ENCODE measurements around the gene NANOG.
"Not testable (repeated sequence)": the region's sequence is repeated elsewhere in the genome, so short reads cannot be mapped to it uniquely, and the experiment has no call there.

The NANOG gene

GRCh38 chr12:7788884-7789528 lies at the start of gene NANOG:
TSS of gene NANOG (plus strand) at chr12:7789402. CDS start at chr12:7789615, 213 bp downstream.
- not testable (repeated sequence) for DNase-seq (ENCODE audit: low read depth)

- DNase-seq (ENCODE audit: low read depth), result no peak
These were observed 42.0 kb upstream of the NANOG start, which contains the start of gene CLEC4C for GRCh38 chr12:7747246-7747645. TSS of gene CLEC4C (minus strand) at chr12:7747375. CDS start at chr12:7747348, 27 bp downstream.

- DNase-seq (ENCODE audit: low read depth), result no peak
These were observed 40.4 kb upstream of the NANOG start for GRCh38 chr12:7748852-7749251.

- DNase-seq (ENCODE audit: low read depth), result no peak
These were observed 39.8 kb upstream of the NANOG start for GRCh38 chr12:7749442-7749841.

- no peak for DNase-seq (ENCODE audit: low read depth)
These were observed 38.9 kb upstream of the NANOG start for GRCh38 chr12:7750350-7750749.

GRCh38 chr12:7751394-7751793 lies 37.8 kb upstream of the NANOG start:
- no peak for DNase-seq (ENCODE audit: low read depth)

DNA sequence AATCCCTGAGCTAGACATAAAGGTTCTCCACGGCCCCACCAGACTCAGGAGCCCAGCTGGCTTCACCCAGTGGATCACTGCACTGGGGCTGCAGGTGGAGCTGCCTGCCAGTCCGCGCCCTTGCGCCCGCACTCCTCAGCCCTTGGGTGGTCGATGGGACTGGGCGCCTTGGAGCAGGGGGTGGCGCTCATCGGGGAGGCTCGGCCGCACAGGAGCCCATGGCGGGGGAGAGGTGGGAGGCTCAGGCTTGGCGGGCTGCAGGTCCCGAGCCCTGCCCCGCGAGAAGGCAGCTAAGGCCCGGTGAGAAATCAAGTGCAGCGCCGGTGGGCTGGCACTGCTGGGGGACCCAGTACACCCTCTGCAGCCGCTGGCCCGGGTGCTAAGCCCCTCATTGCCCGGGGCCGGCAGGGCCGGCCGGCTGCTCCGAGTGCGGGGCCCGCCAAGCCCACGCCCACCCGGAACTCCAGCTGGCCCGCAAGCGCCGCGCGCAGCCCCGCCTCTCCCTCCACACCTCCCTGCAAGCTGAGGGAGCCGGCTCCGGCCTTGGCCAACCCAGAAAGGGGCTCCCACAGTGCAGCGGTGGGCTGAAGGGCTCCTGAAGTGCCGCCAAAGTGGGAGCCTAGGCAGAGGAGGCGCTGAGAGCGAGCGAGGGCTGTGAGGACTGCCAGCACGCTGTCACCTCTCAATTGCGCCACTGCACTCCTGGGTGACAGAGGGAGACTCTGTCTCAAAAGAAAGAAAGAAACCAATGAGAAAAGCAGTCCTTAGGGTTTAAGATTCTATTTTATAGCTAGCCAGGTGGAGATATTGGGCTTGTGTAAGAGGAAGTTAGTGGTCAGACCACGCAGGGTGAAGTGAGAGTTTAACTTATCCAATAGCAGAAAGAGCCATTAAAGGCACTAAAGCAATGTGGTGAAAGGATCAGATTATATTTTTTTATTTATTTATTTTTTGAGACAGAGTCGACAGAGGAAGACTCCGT lies 37.0 kb upstream of the NANOG start:
- DNase-seq (ENCODE audit: low read depth), result not testable (repeated sequence)

GRCh38 chr12:7755668-7756067 lies 33.5 kb upstream of the NANOG start:
- not testable (repeated sequence) for DNase-seq (ENCODE audit: low read depth)

GRCh38 chr12:7756993-7757392 lies 32.2 kb upstream of the NANOG start:
- DNase-seq (ENCODE audit: low read depth), result no peak

DNA sequence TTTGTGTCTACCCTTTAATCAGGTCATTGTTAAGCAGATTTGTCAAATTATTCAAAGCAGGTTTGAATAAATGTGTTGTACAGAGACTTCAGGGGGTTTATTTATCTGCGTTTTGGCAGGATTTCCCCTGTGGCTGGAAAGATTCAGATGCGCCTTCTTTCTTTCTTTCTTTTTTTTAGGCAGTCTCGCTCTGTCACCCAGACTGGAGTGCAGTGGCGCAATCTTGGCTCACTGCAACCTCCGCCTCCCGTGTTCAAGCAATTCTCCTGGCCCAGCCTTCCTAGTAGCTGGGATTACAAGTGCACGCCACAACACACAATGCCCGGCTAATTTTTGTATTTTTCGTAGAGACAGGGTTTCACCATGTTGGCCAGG lies 30.4 kb upstream of the NANOG start:
- DNase-seq (ENCODE audit: low read depth), result no peak

GRCh38 chr12:7769999-7770398 lies 19.2 kb upstream of the NANOG start:
- no peak for DNase-seq (ENCODE audit: low read depth)

DNA sequence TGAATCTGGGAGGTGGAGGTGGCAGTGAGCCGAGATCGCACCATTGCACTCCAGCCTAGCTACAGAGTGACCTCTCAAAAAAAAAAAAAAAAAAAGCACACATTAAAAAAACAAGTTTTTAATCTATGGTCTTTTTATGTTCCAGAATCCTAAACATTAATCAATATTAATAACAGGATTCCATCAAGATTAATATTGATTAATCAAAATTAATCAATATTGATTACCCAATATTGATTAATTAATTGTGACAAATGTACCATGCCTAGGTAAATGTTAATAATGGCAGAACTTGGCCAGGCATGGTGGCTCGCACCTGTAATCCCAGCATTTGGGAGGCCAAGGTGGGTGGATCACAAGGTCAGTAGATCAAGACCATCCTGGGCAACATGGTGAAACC lies 7.9 kb upstream of the NANOG start:
- no peak for DNase-seq (ENCODE audit: low read depth)

DNA sequence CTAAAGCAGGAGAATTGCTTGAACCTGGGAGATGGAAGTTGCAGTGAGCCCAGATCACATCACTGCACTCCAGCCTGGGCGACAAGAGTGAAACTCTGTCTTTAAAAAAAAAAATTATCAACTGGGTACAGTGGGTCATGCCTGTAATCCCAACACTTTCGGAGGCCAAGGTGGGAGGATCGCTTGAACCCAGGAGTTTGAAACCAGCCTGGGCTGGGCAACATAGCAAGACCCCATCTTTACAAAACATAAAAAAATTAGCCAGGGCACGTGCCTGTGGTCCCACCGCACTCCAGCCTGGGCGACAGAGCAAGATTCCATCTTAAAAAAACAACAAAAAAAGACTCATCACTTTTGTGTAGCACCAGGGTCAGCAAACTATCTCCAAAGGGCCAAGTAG lies 7.1 kb upstream of the NANOG start:
- no peak for DNase-seq (ENCODE audit: low read depth)

- DNase-seq (ENCODE audit: low read depth), result not testable (repeated sequence)
These were observed 5.8 kb upstream of the NANOG start for GRCh38 chr12:7783433-7783832.

DNA sequence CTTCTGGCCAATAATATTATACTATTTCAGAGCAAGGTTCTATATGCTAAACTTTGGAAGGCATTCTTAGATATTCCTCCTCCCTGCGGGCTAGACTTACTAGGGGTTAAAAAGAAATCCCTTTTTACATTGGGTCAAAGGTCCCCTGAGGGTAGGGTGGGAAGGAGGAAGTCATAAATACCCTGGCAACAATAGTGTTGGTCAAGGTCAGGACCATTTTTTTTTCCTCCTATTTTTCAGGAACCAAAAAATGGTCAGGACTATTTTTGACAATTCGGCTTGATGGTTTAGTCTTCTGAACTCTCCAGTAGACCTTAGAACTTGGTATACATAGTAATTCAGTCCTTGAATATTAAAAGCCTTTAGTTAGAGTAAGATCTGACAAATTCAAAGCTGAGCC lies 4.5 kb upstream of the NANOG start:
- DNase-seq (ENCODE audit: low read depth), result no peak

DNA sequence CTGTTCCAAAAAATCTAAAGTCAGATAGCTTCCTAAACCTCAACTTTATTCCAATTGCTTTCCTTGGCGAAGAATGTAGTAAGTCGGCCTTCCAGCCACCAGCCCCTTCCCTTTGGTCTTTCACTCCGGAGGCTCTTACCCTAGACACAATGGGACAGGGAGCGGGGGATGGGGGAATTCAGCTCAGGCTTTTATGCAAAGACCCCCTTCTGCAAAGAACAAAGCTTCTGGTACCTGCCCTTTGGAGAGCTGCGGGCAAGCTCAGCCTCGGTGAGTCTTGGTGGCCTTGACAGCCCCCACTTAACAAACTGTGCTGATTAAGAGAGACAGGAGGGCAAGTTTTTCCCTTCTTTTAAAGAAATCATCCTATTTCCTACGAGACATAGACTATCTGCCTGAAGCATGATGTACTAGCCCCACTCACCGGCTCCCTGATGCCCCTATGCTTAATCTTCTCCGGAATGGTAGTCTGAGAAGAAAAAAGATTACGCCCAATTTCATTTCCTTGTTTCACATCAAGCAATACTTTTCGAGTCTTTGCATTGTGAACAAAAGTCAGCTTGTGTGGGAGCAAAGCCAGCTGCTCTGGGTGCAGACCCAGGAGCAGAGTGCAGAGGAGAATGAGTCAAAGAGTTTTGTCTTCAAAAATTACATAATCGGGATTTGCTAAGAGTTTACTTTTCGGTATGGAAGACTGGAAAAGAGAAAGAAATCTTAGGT lies 1.5 kb upstream of the NANOG start:
- no peak for DNase-seq (ENCODE audit: low read depth)

GRCh38 chr12:7788294-7788660 lies 925 bp upstream of the NANOG start:
- no peak for DNase-seq (ENCODE audit: low read depth)

GRCh38 chr12:7793211-7793610 lies 4.0 kb downstream of the NANOG start:
- no peak for DNase-seq (ENCODE audit: low read depth)

GRCh38 chr12:7797269-7797668 lies 8.1 kb downstream of the NANOG start:
- DNase-seq (ENCODE audit: low read depth), result not testable (repeated sequence)

- DNase-seq (ENCODE audit: low read depth), result no peak
These were observed 8.6 kb downstream of the NANOG start for GRCh38 chr12:7797698-7798398.

DNA sequence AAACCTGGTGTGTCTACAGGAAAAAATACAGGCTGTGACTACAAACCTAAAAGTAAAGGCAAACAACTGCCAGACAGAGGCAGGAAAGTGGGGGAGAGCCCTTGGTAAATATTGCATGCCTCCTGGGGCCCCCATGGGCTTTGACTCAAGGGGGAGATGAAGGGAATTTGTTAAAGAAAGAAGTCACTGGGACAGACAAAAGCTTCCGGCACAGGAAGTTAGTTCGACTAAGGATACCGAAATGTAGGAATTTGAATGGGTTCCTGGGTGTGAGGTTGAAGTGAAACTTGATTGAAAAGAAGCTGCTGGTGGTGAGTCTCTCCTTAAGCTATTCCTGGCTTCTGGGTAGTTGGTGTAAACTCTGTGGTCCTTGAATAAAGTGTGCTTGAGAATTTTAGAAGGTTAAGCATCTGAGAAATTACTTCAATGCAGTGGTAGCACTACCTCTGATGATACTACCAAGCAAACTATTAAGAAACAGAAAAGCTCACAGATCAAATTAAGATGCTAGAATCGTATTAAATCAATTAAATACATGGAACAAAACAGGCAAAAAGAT lies 9.6 kb downstream of the NANOG start:
- not testable (repeated sequence) for DNase-seq (ENCODE audit: low read depth)

- no peak for DNase-seq (ENCODE audit: low read depth)
These were observed 12.3 kb downstream of the NANOG start for GRCh38 chr12:7801460-7801859.

Data from fibroblast of gingiva (primary cell).